HCT116 (cell line): Measurements from ENCODE around the gene DCP2. TPM values are rescaled to one million over a fixed set of nuclear protein-coding genes. Genes with fewer than 3 reads are reported as not detected.

Source experiments
- ATAC-seq: fragments of 200-7000 bp; cut with Tn5 transposase; 2 replicates; pipeline ENCODE4 v1.9.1; 2020; ENCODE audit warnings: mild to moderate bottlenecking, moderate library complexity
- BruUV-seq: library from RNA; stranded (reverse); fragments of 400-500 nt; replicated peaks from 2 replicates; lab custom pipeline; 2021; lab: Mats Ljungman, UMichigan
- CTCF ChIA-PET: fragments of 300-600 bp; sonication (Branson Sonifier 250); formaldehyde crosslinking; loops from one replicate; lab custom pipeline; 2021; ENCODE audit warnings: antibody characterized with exemption; lab: Charles Lee
- POLR2A ChIA-PET: fragments of 300-600, 350-600 bp; sonication (Branson Sonifier 250); formaldehyde crosslinking; loops from one replicate; lab custom pipeline; 2021; ENCODE audit warnings: antibody characterized with exemption; lab: Charles Lee
- RAD21 ChIA-PET, 2 experiments: fragments of 300-600 bp; sonication (Branson Sonifier 250); formaldehyde crosslinking; loops; one replicate each; lab custom pipeline; 2023; ENCODE audit warnings: low total read pairs in 2 of 2; ENCODE audit not compliant: uncharacterized antibody in 2 of 2, unreplicated experiment in 2 of 2, low non-redundant PET in 1 of 2; lab: Charles Lee
- DNase-seq: peaks from one replicate; pipeline ENCODE4 v3.0.0-alpha.2; 2010; ENCODE audit warnings: low read depth, low spot score
- H2AFZ ChIP-seq: fragments of 200-600 bp; shearing (Covaris generic), sonication (generic); 2 replicates; pipeline ENCODE4 v1.6.1; 2017; ENCODE audit warnings: low read depth, mixed run types, mixed read lengths, antibody characterized with exemption, low read length; ENCODE audit not compliant: poor library complexity, severe bottlenecking
- H3K27ac ChIP-seq: 2 replicates; pipeline ENCODE4 v1.5.1; 2012; ENCODE audit warnings: low read depth, low read length
- H3K27me3 ChIP-seq: fragments of 200-600 bp; sonication (generic); 2 replicates; pipeline ENCODE4 v1.6.1; 2016; ENCODE audit warnings: mixed run types, low read length, mixed read lengths; ENCODE audit not compliant: insufficient read depth
- H3K36me3 ChIP-seq, 2 experiments: fragments of 200-500 bp in 1 of 2; fragments of 200-600 bp in 1 of 2; sonication (Bioruptor generic) in 1 of 2; sonication (generic) in 1 of 2; 2 replicates each; pipeline versions ENCODE4 v1.5.1 to v1.6.1; 2014 to 2016; ENCODE audit warnings: low read length in 2 of 2, inconsistent platforms in 1 of 2, mixed read lengths in 1 of 2, mixed run types in 1 of 2; ENCODE audit not compliant: insufficient read depth in 2 of 2, control insufficient read depth in 1 of 2
- H3K4me1 ChIP-seq, 2 experiments: fragments of 200-600 bp in 1 of 2; sonication (generic) in 1 of 2; 2 replicates each; pipeline versions ENCODE4 v1.5.1 to v1.6.1; 2012 to 2017; ENCODE audit warnings: low read length in 2 of 2, inconsistent platforms in 1 of 2, mild to moderate bottlenecking in 1 of 2, mixed read lengths in 1 of 2, mixed run types in 1 of 2, moderate library complexity in 1 of 2; ENCODE audit not compliant: insufficient read depth in 2 of 2, control insufficient read depth in 1 of 2
- H3K4me2 ChIP-seq: fragments of 200-600 bp; sonication (generic); 2 replicates; pipeline ENCODE4 v1.6.1; 2017; ENCODE audit warnings: mixed run types, low read length, mixed read lengths
- H3K4me3 ChIP-seq, 2 experiments: fragments of 200-600 bp in 1 of 2; sonication (generic) in 1 of 2; replicated peaks in 1 of 2; 2 replicates each; pipeline ENCODE4 v1.5.1; 2011 to 2016; ENCODE audit warnings: low read length in 2 of 2, control low read depth in 1 of 2, low read depth in 1 of 2, mild to moderate bottlenecking in 1 of 2, mixed read lengths in 1 of 2, mixed run types in 1 of 2
- H3K79me2 ChIP-seq: fragments of 200-600 bp; sonication (generic); 2 replicates; pipeline ENCODE4 v1.6.1; 2017; ENCODE audit warnings: mild to moderate bottlenecking, mixed run types, low read length, moderate library complexity, mixed read lengths; ENCODE audit not compliant: insufficient read depth
- H3K9ac ChIP-seq: fragments of 200-600 bp; sonication (generic); 2 replicates; pipeline ENCODE4 v1.6.1; 2016; ENCODE audit warnings: low read length, mixed read lengths
- H3K9me2 ChIP-seq: fragments of 200-600 bp; sonication (generic), shearing (Covaris generic); 2 replicates; pipeline ENCODE4 v1.6.1; 2017; ENCODE audit warnings: mixed run types, mild to moderate bottlenecking, moderate library complexity; ENCODE audit not compliant: insufficient read depth
- H3K9me3 ChIP-seq, 2 experiments: fragments of 200-500 bp in 1 of 2; fragments of 200-600 bp in 1 of 2; sonication (Bioruptor generic) in 1 of 2; sonication (generic) in 1 of 2; 2 replicates each; pipeline ENCODE4 v1.6.1; 2014 to 2017; ENCODE audit warnings: low read length in 2 of 2, mixed read lengths in 2 of 2, inconsistent platforms in 1 of 2, low read depth in 1 of 2, mild to moderate bottlenecking in 1 of 2, mixed run types in 1 of 2, moderate library complexity in 1 of 2; ENCODE audit not compliant: control insufficient read depth in 1 of 2, insufficient read depth in 1 of 2
- H4K20me1 ChIP-seq: fragments of 200-600 bp; sonication (generic), shearing (Covaris generic); 2 replicates; pipeline ENCODE4 v1.6.1; 2017; ENCODE audit warnings: mixed run types, mild to moderate bottlenecking, moderate library complexity; ENCODE audit not compliant: insufficient read depth
- CBX3 ChIP-seq: IDR thresholded peaks from 2 replicates; pipeline ENCODE4 v1.6.1; 2012; ENCODE audit warnings: low read depth
- CEBPB ChIP-seq: IDR thresholded peaks from 2 replicates; pipeline ENCODE4 v1.6.1; 2012; ENCODE audit warnings: low read depth
- CTCF ChIP-seq, 3 experiments: fragments of 200-600 bp in 1 of 3; sonication (generic) in 1 of 3; IDR thresholded peaks in 2 of 3; conservative IDR thresholded peaks in 1 of 3; 2 replicates each; pipeline ENCODE4 v1.5.1; 2012 to 2017; ENCODE audit warnings: low read depth in 2 of 3, low read length in 2 of 3, antibody characterized with exemption in 1 of 3, borderline replicate concordance in 1 of 3, control low read depth in 1 of 3, mild to moderate bottlenecking in 1 of 3, mixed read lengths in 1 of 3, mixed run types in 1 of 3, moderate library complexity in 1 of 3; ENCODE audit not compliant: insufficient read depth in 1 of 3
- ELF1 ChIP-seq: IDR thresholded peaks from 2 replicates; pipeline ENCODE4 v1.6.1; 2012; ENCODE audit warnings: low read depth, borderline replicate concordance
- EZH2phosphoT487 ChIP-seq: fragments of 200-600 bp; IDR thresholded peaks from 2 replicates; pipeline ENCODE4 v1.6.1; 2018; ENCODE audit warnings: antibody characterized with exemption, borderline replicate concordance
- FOSL1 ChIP-seq: IDR thresholded peaks from 2 replicates; pipeline ENCODE4 v1.6.1; 2012; ENCODE audit warnings: low read depth
- MAX ChIP-seq: IDR thresholded peaks from 2 replicates; pipeline ENCODE4 v1.6.1; 2012
- POLR2AphosphoS5 ChIP-seq: IDR thresholded peaks from 2 replicates; pipeline ENCODE4 v1.6.1; 2011; ENCODE audit warnings: mild to moderate bottlenecking, low read depth, low read length, moderate library complexity
- SIN3A ChIP-seq: IDR thresholded peaks from 2 replicates; pipeline ENCODE4 v1.6.1; 2012; ENCODE audit warnings: low read depth
- SP1 ChIP-seq: IDR thresholded peaks from 2 replicates; pipeline ENCODE4 v1.6.1; 2012; ENCODE audit warnings: low read depth
- TCF7L2 ChIP-seq: IDR thresholded peaks from 2 replicates; pipeline ENCODE4 v1.7.0; 2011; ENCODE audit warnings: borderline replicate concordance, inconsistent platforms; ENCODE audit not compliant: insufficient read depth, insufficient read length; ENCODE audit errors: extremely low read depth
- YY1 ChIP-seq: IDR thresholded peaks from 2 replicates; pipeline ENCODE4 v1.6.1; 2011; ENCODE audit warnings: low read length, low read depth, moderate library complexity, mild to moderate bottlenecking; ENCODE audit not compliant: insufficient replicate concordance; ENCODE audit errors: extremely low read depth
- intact Hi-C: fragments of 100-400 bp; cut with micrococcal nuclease; formaldehyde crosslinking; loops from 2 replicates; pipeline ENCODE4 v1.10.0; 2022
- total RNA-seq: library from RNA; stranded (reverse); gene quantifications from one replicate; pipeline ENCODE4 v1.2.1, GENCODE V29; 2021; ENCODE audit not compliant: unreplicated experiment

DCP2 gene
- total RNA-seq, 1 experiment from 2014 or later: 57.1 TPM

- TF ChIP-seq CTCF (IDR thresholded peaks at IDR 0.05 in 2 of 3, conservative IDR thresholded peaks at IDR 0.05 in 1 of 3; ENCODE audit: borderline replicate concordance in 1 of 3, insufficient read depth in 1 of 3, low read depth in 2 of 3, low read length in 2 of 3): no peak
These were observed 8.0 kb upstream of the DCP2 start (continued) for GRCh38 chr5:112968411-112969106.

DNA sequence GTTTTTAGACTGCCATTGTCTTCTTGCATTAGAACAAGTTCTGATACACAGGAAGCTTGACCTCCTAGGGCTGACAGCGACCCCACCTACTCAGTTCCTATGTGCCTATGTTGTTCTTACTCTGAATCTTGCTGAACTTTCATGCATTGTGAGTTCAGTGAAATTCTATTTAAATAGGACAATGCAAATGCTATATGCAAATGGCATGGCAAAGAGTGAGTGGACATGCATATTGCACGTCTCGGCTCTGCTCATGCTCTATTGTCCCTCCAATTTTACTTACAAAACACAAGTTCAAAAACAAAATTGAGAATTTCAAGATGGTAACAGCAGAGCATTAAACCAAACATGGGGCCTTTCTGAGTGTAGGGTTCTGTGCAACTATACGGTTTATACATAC lies 5.3 kb upstream of the DCP2 start:
- no peak overlapping the region for H3K4me3 ChIP-seq
- BruUV-seq: no TSS peak
- intact Hi-C loops: no loop called here
- H3K79me2 ChIP-seq: no peaks in the 10 kb centered on the region
- peaks cover 4 to 12% of the 10 kb centered on the region in 2 experiments; a peak in 3 of 4 replicates for H3K4me1 ChIP-seq
- H3K9ac ChIP-seq: no peak overlapping the region
- no peak overlapping the region for H3K27ac ChIP-seq
- H3K4me2 ChIP-seq: no peak overlapping the region
- RAD21 ChIA-PET: no interaction called here
- H2AFZ ChIP-seq: no peak overlapping the region
- no peaks in the 10 kb centered on the region for H3K9me2 ChIP-seq
- no peak for TF ChIP-seq MAX
- TF ChIP-seq TCF7L2: no peak
- TF ChIP-seq FOSL1: no peak
- TF ChIP-seq CEBPB: no peak
- TF ChIP-seq CBX3: no peak
- no peak for TF ChIP-seq SIN3A
- TF ChIP-seq YY1: no peak
- no peak for TF ChIP-seq ELF1
- no peak for TF ChIP-seq POLR2AphosphoS5
- TF ChIP-seq SP1: no peak
- TF ChIP-seq EZH2phosphoT487: no peak
- TF ChIP-seq CTCF (IDR thresholded peaks at IDR 0.05 in 2 of 3, conservative IDR thresholded peaks at IDR 0.05 in 1 of 3; ENCODE audit: borderline replicate concordance in 1 of 3, insufficient read depth in 1 of 3, low read depth in 2 of 3, low read length in 2 of 3): no peak
- TF ChIP-seq, all 23 proteins: peak for 0
- Histone ChIP-seq H4K20me1 (no peaks in the 10 kb centered on the region), H3K9me3 (no peaks in the 10 kb centered on the region), H3K27me3 (no peaks in the 10 kb centered on the region), H3K36me3 (no peaks in the 10 kb centered on the region)
- DNase-seq (no peak), ATAC-seq (no peak)
- ChIA-PET POLR2A (no interaction called here), CTCF (no interaction called here)
